HepG2 (cell line): ENCODE measurements around the gene PLEKHN1. TPM values are rescaled to one million over a fixed set of nuclear protein-coding genes. Genes with fewer than 3 reads are reported as not detected.

Experiments
- CAMTA2 ChIP-seq: sonication (generic); formaldehyde crosslinking; IDR thresholded peaks from 2 replicates; pipeline ENCODE4 v1.4.0; 2020; ENCODE audit warnings: mild to moderate bottlenecking, missing genetic modification reagents, borderline replicate concordance
- ELF1 ChIP-seq: sonication (generic); formaldehyde crosslinking; IDR thresholded peaks from 2 replicates; pipeline ENCODE4 v1.4.0; 2020; ENCODE audit warnings: missing genetic modification reagents
- KDM1A ChIP-seq: IDR thresholded peaks from 2 replicates; pipeline ENCODE4 v1.6.1; 2016; ENCODE audit warnings: missing compliant biosample characterization
- MIXL1 ChIP-seq: IDR thresholded peaks from 2 replicates; pipeline ENCODE4 v1.6.1; 2016
- MLLT10 ChIP-seq: sonication (generic); formaldehyde crosslinking; IDR thresholded peaks from 2 replicates; pipeline ENCODE4 v1.4.0; 2020; ENCODE audit warnings: missing genetic modification reagents
- PHF20 ChIP-seq: sonication (generic); formaldehyde crosslinking; IDR thresholded peaks from 2 replicates; pipeline ENCODE4 v1.5.0; 2020; ENCODE audit warnings: mild to moderate bottlenecking, missing genetic modification reagents
- RELA ChIP-seq: sonication (generic); formaldehyde crosslinking; IDR thresholded peaks from 2 replicates; pipeline ENCODE4 v1.4.0; 2020; ENCODE audit warnings: missing genetic modification reagents
- RFX1 ChIP-seq: fragments of 450-650 bp; IDR thresholded peaks from 2 replicates; pipeline ENCODE4 v1.6.1; 2017
- RXRB ChIP-seq: IDR thresholded peaks from 2 replicates; pipeline ENCODE4 v1.6.1; 2016; ENCODE audit warnings: borderline replicate concordance, missing genetic modification reagents, missing compliant biosample characterization
- SNAI1 ChIP-seq: sonication (generic); formaldehyde crosslinking; IDR thresholded peaks from 2 replicates; pipeline ENCODE4 v1.5.0; 2020; ENCODE audit warnings: mild to moderate bottlenecking, missing genetic modification reagents, borderline replicate concordance
- SRF ChIP-seq: IDR thresholded peaks from 2 replicates; pipeline ENCODE4 v1.6.1; 2011; ENCODE audit warnings: mild to moderate bottlenecking, low read depth, low read length, moderate library complexity
- SRY ChIP-seq: sonication (generic); formaldehyde crosslinking; IDR thresholded peaks from 2 replicates; pipeline ENCODE4 v1.8.0; 2022; ENCODE audit warnings: mild to moderate bottlenecking, missing genetic modification reagents
- SUZ12 ChIP-seq: fragments of 150-350 bp; IDR thresholded peaks from 2 replicates; pipeline ENCODE4 v1.6.1; 2014; ENCODE audit warnings: low read depth, low read length
- ZFP41 ChIP-seq: sonication (generic); formaldehyde crosslinking; IDR thresholded peaks from 2 replicates; pipeline ENCODE4 v1.4.0; 2020; ENCODE audit warnings: mild to moderate bottlenecking, missing genetic modification reagents, borderline replicate concordance
- ZNF180 ChIP-seq: sonication (generic); formaldehyde crosslinking; IDR thresholded peaks from 2 replicates; pipeline ENCODE4 v1.4.0; 2020; ENCODE audit warnings: low read depth, missing genetic modification reagents, borderline replicate concordance
- ZNF446 ChIP-seq: sonication (generic); formaldehyde crosslinking; IDR thresholded peaks from 2 replicates; pipeline ENCODE4 v1.5.0; 2020; ENCODE audit warnings: mild to moderate bottlenecking, missing genetic modification reagents
- ZNF747 ChIP-seq: sonication (generic); formaldehyde crosslinking; IDR thresholded peaks from 2 replicates; pipeline ENCODE4 v1.8.1; 2023; ENCODE audit warnings: missing genetic modification reagents, mild to moderate bottlenecking, borderline replicate concordance
- polyA plus RNA-seq, 8 experiments: library from polyadenylated mRNA; depleted of rRNA in 3 of 8; stranded (reverse) in 7 of 8; unstranded in 1 of 8; fragments of >200 nt; fragmentation: Illumina TruSeq in 4 of 8; extraction: Trizol in 4 of 8; gene quantifications; 2 replicates each; pipeline versions ENCODE4 v1.2.1 to v1.2.3, GENCODE V29; 2011 to 2016; ENCODE audit warnings: low read depth in 4 of 8, missing spikeins in 1 of 8, mixed read lengths in 1 of 8; ENCODE audit not compliant: insufficient read depth in 1 of 8
- total RNA-seq, 5 experiments: library from RNA; depleted of rRNA; stranded (reverse); fragments of >200 nt; fragmentation: Illumina TruSeq; extraction: Trizol; gene quantifications; 2 replicates each; pipeline ENCODE4 v1.2.3, GENCODE V29; 2016; ENCODE audit warnings: low read depth in 1 of 5
- TF ChIP-seq, protein P1 (sequence below): sonication (generic); formaldehyde crosslinking; IDR thresholded peaks from 2 replicates; pipeline ENCODE4 v1.8.0; 2022; ENCODE audit warnings: missing genetic modification reagents, low read depth, mild to moderate bottlenecking, borderline replicate concordance
- TF ChIP-seq, protein P2 (sequence below): sonication (generic); formaldehyde crosslinking; IDR thresholded peaks from 2 replicates; pipeline ENCODE4 v1.4.0; 2020; ENCODE audit warnings: missing genetic modification reagents, borderline replicate concordance
- TF ChIP-seq, protein P3 (sequence below): sonication (generic); formaldehyde crosslinking; IDR thresholded peaks from 2 replicates; pipeline ENCODE4 v1.4.0; 2020; ENCODE audit warnings: mild to moderate bottlenecking, missing genetic modification reagents
- TF ChIP-seq, protein P4 (sequence below): sonication (generic); formaldehyde crosslinking; conservative IDR thresholded peaks from 2 replicates; pipeline ENCODE4 v1.4.0; 2020; ENCODE audit warnings: missing genetic modification reagents
- TF ChIP-seq, protein P5 (sequence below): sonication (generic); formaldehyde crosslinking; IDR thresholded peaks from 2 replicates; pipeline ENCODE4 v1.4.0; 2020; ENCODE audit warnings: mild to moderate bottlenecking, low read depth, missing genetic modification reagents

PLEKHN1 gene
- total and polyA plus RNA-seq, 2 of the 13 experiments (the other 11 are each of a cell fraction or from before 2014, with no cell fraction given) = 0.42 to 0.58 TPM

DNA sequence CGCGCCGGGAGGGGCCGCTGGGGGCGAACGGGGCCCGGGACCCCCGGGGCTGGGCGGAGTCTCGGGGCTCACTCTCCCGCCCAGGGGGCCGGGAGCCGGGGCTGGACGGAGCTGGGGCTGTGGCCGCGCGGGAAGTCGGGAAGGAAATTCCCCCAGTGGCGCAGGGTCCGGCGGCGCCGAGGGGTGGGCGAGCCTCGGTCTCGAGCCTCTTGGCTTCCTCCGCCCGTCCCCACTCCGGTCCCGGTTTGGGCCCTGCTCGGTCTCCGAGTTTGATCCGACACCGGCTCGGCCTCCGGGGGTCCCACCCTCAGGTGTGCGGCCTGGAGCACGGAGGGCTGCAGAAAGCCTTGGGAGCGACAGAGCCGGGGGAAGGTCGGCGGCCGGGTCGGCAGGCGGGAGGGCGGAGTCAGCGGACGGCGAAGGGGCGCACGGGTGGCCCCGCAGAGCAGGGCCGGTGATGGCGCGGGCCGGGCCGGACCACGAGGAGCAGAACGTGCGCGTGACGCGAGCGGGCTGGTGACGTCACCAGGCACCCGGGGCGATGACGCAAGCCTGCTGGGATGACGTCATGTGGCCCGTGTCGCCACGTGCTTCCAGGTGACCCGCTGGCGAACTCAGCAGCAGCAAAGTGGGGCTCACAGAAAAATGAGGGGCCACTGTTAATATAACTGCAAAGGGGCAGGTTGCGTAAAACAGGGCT lies 34.2 kb downstream of the PLEKHN1 start (continued):
- TF ChIP-seq SRF (no peak), ZNF446 (CRISPR knock-in tag) (0 out of 2 replicates have a peak, but pooled peaks have one; percentile 60), KDM1A (CRISPR knock-in tag) (peak; percentile 81; the same call in 1 of the 2 replicates), SRY (CRISPR knock-in tag) (peak; percentile 89; the same call in 1 of the 2 replicates), ZFP41 (no peak), PHF20 (no peak), RXRB (CRISPR knock-in tag) (peak; percentile 24; the same call in 1 of the 2 replicates), MIXL1 (CRISPR knock-in tag) (no peak; the same call in 1 of the 2 replicates), RFX1 (no peak), RELA (CRISPR knock-in tag) (peak; percentile 90), ZNF180 (CRISPR knock-in tag) (peak; percentile 88; the same call in 1 of the 2 replicates), ELF1 (CRISPR knock-in tag) (no peak), SNAI1 (no peak), ZNF747 (peak; percentile 80), CAMTA2 (CRISPR knock-in tag) (no peak), MLLT10 (CRISPR knock-in tag) (no peak), SUZ12 (no peak)
- TF ChIP-seq, protein P1, sequence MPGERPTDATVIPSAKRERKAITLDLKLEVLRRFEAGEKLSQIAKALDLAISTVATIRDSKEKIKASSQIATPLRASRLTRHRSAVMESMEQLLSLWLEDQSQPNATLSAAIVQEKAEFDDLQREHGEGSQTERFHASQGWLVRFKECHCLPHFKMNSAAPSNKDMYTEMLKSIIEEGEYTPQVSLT (CRISPR knock-in tag) = no peak
- TF ChIP-seq, protein P2, sequence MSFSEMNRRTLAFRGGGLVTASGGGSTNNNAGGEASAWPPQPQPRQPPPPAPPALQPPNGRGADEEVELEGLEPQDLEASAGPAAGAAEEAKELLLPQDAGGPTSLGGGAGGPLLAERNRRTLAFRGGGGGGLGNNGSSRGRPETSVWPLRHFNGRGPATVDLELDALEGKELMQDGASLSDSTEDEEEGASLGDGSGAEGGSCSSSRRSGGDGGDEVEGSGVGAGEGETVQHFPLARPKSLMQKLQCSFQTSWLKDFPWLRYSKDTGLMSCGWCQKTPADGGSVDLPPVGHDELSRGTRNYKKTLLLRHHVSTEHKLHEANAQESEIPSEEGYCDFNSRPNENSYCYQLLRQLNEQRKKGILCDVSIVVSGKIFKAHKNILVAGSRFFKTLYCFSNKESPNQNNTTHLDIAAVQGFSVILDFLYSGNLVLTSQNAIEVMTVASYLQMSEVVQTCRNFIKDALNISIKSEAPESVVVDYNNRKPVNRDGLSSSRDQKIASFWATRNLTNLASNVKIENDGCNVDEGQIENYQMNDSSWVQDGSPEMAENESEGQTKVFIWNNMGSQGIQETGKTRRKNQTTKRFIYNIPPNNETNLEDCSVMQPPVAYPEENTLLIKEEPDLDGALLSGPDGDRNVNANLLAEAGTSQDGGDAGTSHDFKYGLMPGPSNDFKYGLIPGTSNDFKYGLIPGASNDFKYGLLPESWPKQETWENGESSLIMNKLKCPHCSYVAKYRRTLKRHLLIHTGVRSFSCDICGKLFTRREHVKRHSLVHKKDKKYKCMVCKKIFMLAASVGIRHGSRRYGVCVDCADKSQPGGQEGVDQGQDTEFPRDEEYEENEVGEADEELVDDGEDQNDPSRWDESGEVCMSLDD (CRISPR knock-in tag) = peak; percentile 80
- TF ChIP-seq, protein P3, sequence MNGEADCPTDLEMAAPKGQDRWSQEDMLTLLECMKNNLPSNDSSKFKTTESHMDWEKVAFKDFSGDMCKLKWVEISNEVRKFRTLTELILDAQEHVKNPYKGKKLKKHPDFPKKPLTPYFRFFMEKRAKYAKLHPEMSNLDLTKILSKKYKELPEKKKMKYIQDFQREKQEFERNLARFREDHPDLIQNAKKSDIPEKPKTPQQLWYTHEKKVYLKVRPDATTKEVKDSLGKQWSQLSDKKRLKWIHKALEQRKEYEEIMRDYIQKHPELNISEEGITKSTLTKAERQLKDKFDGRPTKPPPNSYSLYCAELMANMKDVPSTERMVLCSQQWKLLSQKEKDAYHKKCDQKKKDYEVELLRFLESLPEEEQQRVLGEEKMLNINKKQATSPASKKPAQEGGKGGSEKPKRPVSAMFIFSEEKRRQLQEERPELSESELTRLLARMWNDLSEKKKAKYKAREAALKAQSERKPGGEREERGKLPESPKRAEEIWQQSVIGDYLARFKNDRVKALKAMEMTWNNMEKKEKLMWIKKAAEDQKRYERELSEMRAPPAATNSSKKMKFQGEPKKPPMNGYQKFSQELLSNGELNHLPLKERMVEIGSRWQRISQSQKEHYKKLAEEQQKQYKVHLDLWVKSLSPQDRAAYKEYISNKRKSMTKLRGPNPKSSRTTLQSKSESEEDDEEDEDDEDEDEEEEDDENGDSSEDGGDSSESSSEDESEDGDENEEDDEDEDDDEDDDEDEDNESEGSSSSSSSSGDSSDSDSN (CRISPR knock-in tag) = peak; percentile 91; the same call in 1 of the 2 replicates
- TF ChIP-seq, protein P4, sequence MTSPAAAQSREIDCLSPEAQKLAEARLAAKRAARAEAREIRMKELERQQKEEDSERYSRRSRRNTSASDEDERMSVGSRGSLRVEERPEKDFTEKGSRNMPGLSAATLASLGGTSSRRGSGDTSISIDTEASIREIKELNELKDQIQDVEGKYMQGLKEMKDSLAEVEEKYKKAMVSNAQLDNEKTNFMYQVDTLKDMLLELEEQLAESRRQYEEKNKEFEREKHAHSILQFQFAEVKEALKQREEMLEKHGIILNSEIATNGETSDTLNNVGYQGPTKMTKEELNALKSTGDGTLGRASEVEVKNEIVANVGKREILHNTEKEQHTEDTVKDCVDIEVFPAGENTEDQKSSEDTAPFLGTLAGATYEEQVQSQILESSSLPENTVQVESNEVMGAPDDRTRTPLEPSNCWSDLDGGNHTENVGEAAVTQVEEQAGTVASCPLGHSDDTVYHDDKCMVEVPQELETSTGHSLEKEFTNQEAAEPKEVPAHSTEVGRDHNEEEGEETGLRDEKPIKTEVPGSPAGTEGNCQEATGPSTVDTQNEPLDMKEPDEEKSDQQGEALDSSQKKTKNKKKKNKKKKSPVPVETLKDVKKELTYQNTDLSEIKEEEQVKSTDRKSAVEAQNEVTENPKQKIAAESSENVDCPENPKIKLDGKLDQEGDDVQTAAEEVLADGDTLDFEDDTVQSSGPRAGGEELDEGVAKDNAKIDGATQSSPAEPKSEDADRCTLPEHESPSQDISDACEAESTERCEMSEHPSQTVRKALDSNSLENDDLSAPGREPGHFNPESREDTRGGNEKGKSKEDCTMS (CRISPR knock-in tag) = no peak
- TF ChIP-seq, protein P5, sequence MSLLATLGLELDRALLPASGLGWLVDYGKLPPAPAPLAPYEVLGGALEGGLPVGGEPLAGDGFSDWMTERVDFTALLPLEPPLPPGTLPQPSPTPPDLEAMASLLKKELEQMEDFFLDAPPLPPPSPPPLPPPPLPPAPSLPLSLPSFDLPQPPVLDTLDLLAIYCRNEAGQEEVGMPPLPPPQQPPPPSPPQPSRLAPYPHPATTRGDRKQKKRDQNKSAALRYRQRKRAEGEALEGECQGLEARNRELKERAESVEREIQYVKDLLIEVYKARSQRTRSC (CRISPR knock-in tag) = peak; percentile 61; the same call in 1 of the 2 replicates
